Sigmoid colon (tissue), 4 donors: ENCODE data around the gene TSACC.

Experiments
- CTCF ChIP-seq, 4 experiments: fragments of 450-650 bp in 3 of 4; fragments of 200-600 bp in 1 of 4; IDR thresholded peaks; one replicate each; pipeline ENCODE4 v1.5.1; 2016 to 2019; ENCODE audit warnings: antibody characterized with exemption in 4 of 4, mild to moderate bottlenecking in 3 of 4, moderate library complexity in 2 of 4
- POLR2A ChIP-seq, 2 donors: fragments of 450-650 bp; IDR thresholded peaks; one replicate each; pipeline ENCODE4 v1.6.1; 2016; ENCODE audit warnings: antibody characterized with exemption in 2 of 2, mild to moderate bottlenecking in 2 of 2, moderate library complexity in 2 of 2
- POLR2AphosphoS5 ChIP-seq, 4 donors: sonication (generic); formaldehyde crosslinking; IDR thresholded peaks; one replicate each; pipeline ENCODE4 v1.6.1; 2017; ENCODE audit warnings: antibody characterized with exemption in 4 of 4

- TF ChIP-seq CTCF (IDR thresholded peaks at IDR 0.05), result no peak
- no peak for TF ChIP-seq POLR2A (IDR thresholded peaks at IDR 0.05)
- TF ChIP-seq POLR2AphosphoS5 (IDR thresholded peaks at IDR 0.05), result no peak
Observed at GRCh38 chr1:156388174-156389137, 50.1 kb downstream of the TSACC start.
